Neural cell (in vitro differentiated cells): ENCODE data around the gene ADRB2. TPM values are rescaled to one million over a fixed set of nuclear protein-coding genes. Genes with fewer than 3 reads are reported as not detected.
A peak's percentile ranks its signal among the peaks of the same experiment; 100 is the strongest.

Experiments
- H2AFZ ChIP-seq: fragments of 200-600, 300-800 bp; sonication (generic), shearing (Covaris generic); 2 replicates; pipeline ENCODE4 v1.6.0; 2014; ENCODE audit warnings: low read depth, mild to moderate bottlenecking, antibody characterized with exemption, low read length, moderate library complexity
- H3F3A ChIP-seq: fragments of 200-600 bp; shearing (Covaris generic); 2 replicates; pipeline ENCODE4 v1.6.1; 2016; ENCODE audit warnings: mild to moderate bottlenecking, moderate library complexity, mixed read lengths, antibody characterized with exemption, low read length; ENCODE audit not compliant: insufficient read depth, poor library complexity, severe bottlenecking
- H3K27ac ChIP-seq: fragments of 200-600, 300-800 bp; sonication (generic), shearing (Covaris generic); 2 replicates; pipeline ENCODE4 v1.5.1; 2014; ENCODE audit warnings: mild to moderate bottlenecking, low read length, moderate library complexity
- H3K27me3 ChIP-seq: fragments of 300-800, 200-600 bp; sonication (generic), shearing (Covaris generic); 2 replicates; pipeline ENCODE4 v1.6.0; 2014; ENCODE audit warnings: mild to moderate bottlenecking, low read depth, low read length, moderate library complexity; ENCODE audit not compliant: insufficient read depth
- H3K36me3 ChIP-seq: fragments of 300-800, 200-600 bp; sonication (generic), shearing (Covaris generic); 2 replicates; pipeline ENCODE4 v1.5.1; 2014; ENCODE audit warnings: mild to moderate bottlenecking, antibody characterized with exemption, low read length, moderate library complexity; ENCODE audit not compliant: insufficient read depth
- H3K4me2 ChIP-seq: fragments of 300-800, 200-600 bp; sonication (generic), shearing (Covaris generic); 2 replicates; pipeline ENCODE4 v1.6.0; 2014; ENCODE audit warnings: mild to moderate bottlenecking, low read length
- H3K4me3 ChIP-seq: fragments of 300-800, 200-600 bp; sonication (generic), shearing (Covaris generic); 2 replicates; pipeline ENCODE4 v1.5.1; 2014; ENCODE audit warnings: mild to moderate bottlenecking, low read length, moderate library complexity
- H3K79me2 ChIP-seq: fragments of 200-600 bp; shearing (Covaris generic); replicated peaks from 2 replicates; pipeline ENCODE4 v1.6.0; 2014; ENCODE audit warnings: mild to moderate bottlenecking, low read length, moderate library complexity; ENCODE audit not compliant: insufficient read depth
- H3K9ac ChIP-seq: fragments of 300-800, 200-600 bp; sonication (generic), shearing (Covaris generic); 2 replicates; pipeline ENCODE4 v1.6.1; 2016; ENCODE audit warnings: mild to moderate bottlenecking, low read length, mixed read lengths
- H3K9me2 ChIP-seq: fragments of 200-600 bp; shearing (Covaris generic); 2 replicates; pipeline ENCODE4 v1.6.1; 2016; ENCODE audit warnings: mild to moderate bottlenecking, low read length, mixed read lengths; ENCODE audit not compliant: insufficient read depth
- H3K9me3 ChIP-seq: fragments of 200-600, 300-800 bp; sonication (generic), shearing (Covaris generic); 2 replicates; pipeline ENCODE4 v1.6.1; 2016; ENCODE audit warnings: mild to moderate bottlenecking, mixed run types, low read length, moderate library complexity, mixed read lengths
- H4K20me1 ChIP-seq: fragments of 200-600 bp; shearing (Covaris generic); 2 replicates; pipeline ENCODE4 v1.6.1; 2016; ENCODE audit warnings: mild to moderate bottlenecking, mixed run types; ENCODE audit not compliant: insufficient read depth
- CTCF ChIP-seq: fragments of 450-650 bp; IDR thresholded peaks from 2 replicates; pipeline ENCODE4 v1.5.1; 2014; ENCODE audit warnings: antibody characterized with exemption, mild to moderate bottlenecking, moderate library complexity; ENCODE audit not compliant: poor library complexity, severe bottlenecking
- EP300 ChIP-seq: fragments of 450-650 bp; conservative IDR thresholded peaks from 2 replicates; pipeline ENCODE4 v1.6.1; 2014; ENCODE audit warnings: antibody characterized with exemption, mild to moderate bottlenecking, moderate library complexity; ENCODE audit not compliant: poor library complexity, severe bottlenecking
- EZH2 ChIP-seq: fragments of 200-600, 300-800 bp; shearing (Covaris generic), sonication (generic); IDR thresholded peaks from 2 replicates; pipeline ENCODE4 v1.6.1; 2014; ENCODE audit warnings: antibody characterized with exemption, low read length, borderline replicate concordance, mild to moderate bottlenecking; ENCODE audit not compliant: insufficient read depth, poor library complexity, severe bottlenecking
- MXI1 ChIP-seq: fragments of 450-650 bp; conservative IDR thresholded peaks from 2 replicates; pipeline ENCODE4 v1.6.1; 2014; ENCODE audit warnings: antibody characterized with exemption, mild to moderate bottlenecking; ENCODE audit not compliant: poor library complexity, severe bottlenecking
- POLR2AphosphoS5 ChIP-seq: IDR thresholded peaks from 2 replicates; pipeline ENCODE4 v1.6.1; 2012
- RAD21 ChIP-seq: fragments of 450-650 bp; conservative IDR thresholded peaks from 2 replicates; pipeline ENCODE4 v1.6.1; 2014; ENCODE audit warnings: antibody characterized with exemption, mild to moderate bottlenecking, moderate library complexity
- REST ChIP-seq: IDR thresholded peaks from 2 replicates; pipeline ENCODE4 v1.6.1; 2012; ENCODE audit warnings: borderline replicate concordance
- SMC3 ChIP-seq: fragments of 450-650 bp; conservative IDR thresholded peaks from 2 replicates; pipeline ENCODE4 v1.6.1; 2014; ENCODE audit warnings: antibody characterized with exemption, mild to moderate bottlenecking, moderate library complexity; ENCODE audit not compliant: poor library complexity
- TAF1 ChIP-seq: IDR thresholded peaks from 2 replicates; pipeline ENCODE4 v1.6.1; 2012; ENCODE audit warnings: low read depth
- polyA plus RNA-seq: library from polyadenylated mRNA; depleted of rRNA; stranded (reverse); fragments of >200 nt; gene quantifications from 2 replicates; pipeline ENCODE4 v1.2.3, GENCODE V29; 2014

The ADRB2 gene
- polyA plus RNA-seq, 1 donor from 2014 or later: not detected

DNA sequence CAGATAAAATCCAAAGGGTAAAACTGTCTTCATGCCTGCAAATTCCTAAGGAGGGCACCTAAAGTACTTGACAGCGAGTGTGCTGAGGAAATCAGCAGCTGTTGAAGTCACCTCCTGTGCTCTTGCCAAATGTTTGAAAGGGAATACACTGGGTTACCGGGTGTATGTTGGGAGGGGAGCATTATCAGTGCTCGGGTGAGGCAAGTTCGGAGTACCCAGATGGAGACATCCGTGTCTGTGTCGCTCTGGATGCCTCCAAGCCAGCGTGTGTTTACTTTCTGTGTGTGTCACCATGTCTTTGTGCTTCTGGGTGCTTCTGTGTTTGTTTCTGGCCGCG, 727 bp upstream of the ADRB2 start:
- no peak for TF ChIP-seq POLR2AphosphoS5
- TF ChIP-seq MXI1: no peak
- no peak for TF ChIP-seq TAF1
- TF ChIP-seq REST: no peak
- no peak for TF ChIP-seq EP300
- TF ChIP-seq SMC3: no peak
- no peak for TF ChIP-seq EZH2
- no peak for TF ChIP-seq CTCF
- no peak for TF ChIP-seq RAD21
- H3K27ac ChIP-seq: no peak overlapping the region
- H3K36me3 ChIP-seq: no peaks in the 10 kb centered on the region
- H3K4me2 ChIP-seq: peak overlapping the region; percentile 86
- no peaks in the 10 kb centered on the region for H4K20me1 ChIP-seq
- H3K79me2 ChIP-seq: no peaks in the 10 kb centered on the region
- H3K9me2 ChIP-seq: no peaks in the 10 kb centered on the region
- no peaks in the 10 kb centered on the region for H3F3A ChIP-seq
- H3K27me3 ChIP-seq: peaks cover 31% of the 10 kb centered on the region
- no peak overlapping the region for H3K9ac ChIP-seq
- H2AFZ ChIP-seq: no peak overlapping the region
- H3K4me3 ChIP-seq: peak overlapping the region; percentile 79
- no peaks in the 10 kb centered on the region for H3K9me3 ChIP-seq

- Histone ChIP-seq H3K27ac (no peak overlapping the region), H3K9me2 (no peaks in the 10 kb centered on the region), H3K4me2 (peak overlapping the region; percentile 86), H2AFZ (peak overlapping the region; percentile 40), H3K36me3 (no peaks in the 10 kb centered on the region), H3K79me2 (no peaks in the 10 kb centered on the region), H3F3A (no peaks in the 10 kb centered on the region), H4K20me1 (no peaks in the 10 kb centered on the region), H3K4me3 (peak overlapping the region; percentile 79), H3K9ac (no peak overlapping the region), H3K9me3 (no peaks in the 10 kb centered on the region), H3K27me3 (peaks cover 31% of the 10 kb centered on the region)
- TF ChIP-seq MXI1: no peak
- no peak for TF ChIP-seq SMC3
- no peak for TF ChIP-seq EZH2
- TF ChIP-seq CTCF: no peak
- no peak for TF ChIP-seq REST
- no peak for TF ChIP-seq EP300
- TF ChIP-seq POLR2AphosphoS5: no peak
- no peak for TF ChIP-seq TAF1
- no peak for TF ChIP-seq RAD21
Measured at GRCh38 chr5:148826739-148827070, 294 bp downstream of the ADRB2 start.
